ENCODE results near the gene ANAPC15. TPM values are rescaled to one million over a fixed set of nuclear protein-coding genes. Genes with fewer than 3 reads are reported as not detected.
A peak's percentile ranks its signal among the peaks of the same experiment; 100 is the strongest.

The ANAPC15 gene
- total and polyA plus RNA-seq, 10 donors, result 16.5 to 65.6 (median 28.1) TPM

- intact Hi-C loops (cut with DNase I; ENCODE audit: low total_unique reads), result no loop called here
- WGBS, 5 donors, result 62 to 71% (median 66%) methylated on average over 5 of the region's 5 CpGs
- peaks cover 0 to 20% (median 10%) of the 10 kb centered on the region in 6 donors for H3K4me1 ChIP-seq
- no peak for TF ChIP-seq POLR2A (IDR thresholded peaks at IDR 0.05)
- no peak for TF ChIP-seq CTCF (IDR thresholded peaks at IDR 0.05 in 8 of 11, conservative IDR thresholded peaks at IDR 0.05 in 3 of 11)
- no peak for TF ChIP-seq POLR2AphosphoS5 (IDR thresholded peaks at IDR 0.05)
- H3K9me3 ChIP-seq, result no peaks in the 10 kb centered on the region
- peak overlapping the region in 7 of 8 donors; percentile 2 to 72 (median 48) for H3K27ac ChIP-seq
- H3K36me3 ChIP-seq, result peaks cover 0 to 46% (median 0%) of the 10 kb centered on the region in 6 donors
- H3K27me3 ChIP-seq (replicated peaks in 1 of 7), result no peaks in the 10 kb centered on the region
- peak overlapping the region in 1 of 8 donors; percentile 21 for H3K4me3 ChIP-seq
- DNase-seq, result no peak
Observed at GRCh38 chr11:72061739-72062396, 50.6 kb downstream of the ANAPC15 start.

Small RNAs within 50 kb of the gene (microRNA-seq; reads per million reads assigned to microRNA genes)
- 0 to 0.35 (median 0) reads per million in 3 donors for gene MIR3165

Small RNAs within 50 kb of the gene (small RNA-seq; reads per million reads assigned to genes)
- 0 reads per million in 4 donors for gene MIR3165

Other genes starting within 250 kb of the ANAPC15 start
- not detected for gene DEFB131B, start 234.2 kb downstream of the ANAPC15 start, total RNA-seq
- not detected for gene DEFB131B, start 234.2 kb downstream of the ANAPC15 start, polyA plus RNA-seq
- 10 to 100 TPM in 5 of 7 donors, 1 to 10 TPM in 2; 8.5 to 19.2 (median 15.3) TPM for gene XNDC1N, start 184.1 kb downstream of the ANAPC15 start, total RNA-seq
- gene XNDC1N, start 184.1 kb downstream of the ANAPC15 start, polyA plus RNA-seq, result 1 to 10 TPM; 2.5 to 4.5 (median 3.9) TPM
- 10 to 100 TPM; 27.0 to 35.5 (median 29.9) TPM for gene RNF121, start 183.6 kb downstream of the ANAPC15 start, total RNA-seq
- gene RNF121, start 183.6 kb downstream of the ANAPC15 start, polyA plus RNA-seq, result 10 to 100 TPM in 1 of 3 donors, 1 to 10 TPM in 2; 5.3 to 13.7 (median 6.5) TPM
- 10 to 100 TPM; 33.6 to 84.2 (median 69.8) TPM for gene IL18BP, start 113.8 kb downstream of the ANAPC15 start, total RNA-seq
- gene IL18BP, start 113.8 kb downstream of the ANAPC15 start, polyA plus RNA-seq, result 10 to 100 TPM; 13.8 to 38.2 (median 18.2) TPM
- 100 to 1,000 TPM; 174 to 248 (median 203) TPM for gene NUMA1, start 32.2 kb downstream of the ANAPC15 start, total RNA-seq
- gene NUMA1, start 32.2 kb downstream of the ANAPC15 start, polyA plus RNA-seq, result 100 to 1,000 TPM in 2 of 3 donors, 10 to 100 TPM in 1; 75.5 to 164 (median 141) TPM
- gene LRRC51, start 31.8 kb downstream of the ANAPC15 start, total RNA-seq, result 10 to 100 TPM in 1 of 7 donors, 1 to 10 TPM in 6; 3.3 to 10.0 (median 5.0) TPM
- 1 to 10 TPM; 2.0 to 2.4 (median 2.2) TPM for gene LRRC51, start 31.8 kb downstream of the ANAPC15 start, polyA plus RNA-seq
- gene LAMTOR1, start 9.4 kb downstream of the ANAPC15 start, total RNA-seq, result 100 to 1,000 TPM in 4 of 7 donors, 10 to 100 TPM in 3; 81.5 to 182 (median 119) TPM
- 100 to 1,000 TPM in 2 of 3 donors, 10 to 100 TPM in 1; 96.2 to 155 (median 143) TPM for gene LAMTOR1, start 9.4 kb downstream of the ANAPC15 start, polyA plus RNA-seq
- not detected for gene TOMT, start 6.8 kb downstream of the ANAPC15 start, total RNA-seq
- gene TOMT, start 6.8 kb downstream of the ANAPC15 start, polyA plus RNA-seq, result not detected
- gene FOLR3, start 23.0 kb upstream of the ANAPC15 start, total RNA-seq, result 10 to 100 TPM in 5 of 7 donors, 1 to 10 TPM in 2; 4.5 to 43.2 (median 17.9) TPM
- 1 to 10 TPM in 2 of 3 donors, under 1 TPM in 1; 0.49 to 7.3 (median 5.3) TPM for gene FOLR3, start 23.0 kb upstream of the ANAPC15 start, polyA plus RNA-seq
- gene FOLR1, start 79.4 kb upstream of the ANAPC15 start, total RNA-seq, result not detected
- under 1 TPM in 1 of 3 donors, not detected in 2; 0.10 TPM for gene FOLR1, start 79.4 kb upstream of the ANAPC15 start, polyA plus RNA-seq
- 10 to 100 TPM; 18.9 to 62.3 (median 23.1) TPM for gene FOLR2, start 104.1 kb upstream of the ANAPC15 start, total RNA-seq
- 10 to 100 TPM; 16.1 to 26.6 (median 20.7) TPM for gene FOLR2, start 104.1 kb upstream of the ANAPC15 start, polyA plus RNA-seq
- 100 to 1,000 TPM in 6 of 7 donors, 10 to 100 TPM in 1; 93.4 to 177 (median 141) TPM for gene INPPL1, start 112.1 kb upstream of the ANAPC15 start, total RNA-seq
- 100 to 1,000 TPM in 1 of 3 donors, 10 to 100 TPM in 2; 28.2 to 104 (median 52.6) TPM for gene INPPL1, start 112.1 kb upstream of the ANAPC15 start, polyA plus RNA-seq
- gene PHOX2A, start 131.5 kb upstream of the ANAPC15 start, total RNA-seq, result not detected
- under 1 TPM in 1 of 3 donors, not detected in 2; 0.33 TPM for gene PHOX2A, start 131.5 kb upstream of the ANAPC15 start, polyA plus RNA-seq